ENCODE measurements around the gene LRATD1. TPM values are rescaled to one million over a fixed set of nuclear protein-coding genes. Genes with fewer than 3 reads are reported as not detected.

Gene LRATD1
- total RNA-seq, 2 experiments from 2014 or later, result not detected

GRCh38 chr2:14673351-14673875 is 40.9 kb downstream of the LRATD1 start:
- ChIA-PET POLR2A (no interaction called here), CTCF (no interaction called here)
- H3K27ac Mint-ChIP-seq, result no peak overlapping the region

GRCh38 chr2:14675489-14675888 is 43.0 kb downstream of the LRATD1 start:
- TF ChIP-seq CTCF (IDR thresholded peaks at IDR 0.05), result no peak
- Mint-ChIP-seq H3K9me3 (peaks cover 1% of the 10 kb centered on the region), H3K36me3 (ENCODE audit: low read depth) (no peaks in the 10 kb centered on the region), H3K4me3 (no peak overlapping the region), H3K4me1 (ENCODE audit: low read depth) (no peaks in the 10 kb centered on the region), H3K27me3 (no peaks in the 10 kb centered on the region), H3K27ac (no peak overlapping the region)
- ATAC-seq (no peak), DNase-seq (no peak)
- POLR2A ChIA-PET, result no interaction called here
- CTCF ChIA-PET, result no interaction called here
- intact Hi-C loops (cut with micrococcal nuclease), result no loop called here

More at GRCh38 chr2:14673351-14673875, 40.9 kb downstream of the LRATD1 start:
- Mint-ChIP-seq H3K4me3 (no peak overlapping the region), H3K36me3 (ENCODE audit: low read depth) (no peaks in the 10 kb centered on the region), H3K9me3 (peaks cover 1% of the 10 kb centered on the region), H3K4me1 (ENCODE audit: low read depth) (no peaks in the 10 kb centered on the region), H3K27me3 (no peaks in the 10 kb centered on the region)
- DNase-seq (no peak), ATAC-seq (no peak)
- intact Hi-C loops (cut with micrococcal nuclease), result no loop called here
- TF ChIP-seq CTCF (IDR thresholded peaks at IDR 0.05), result no peak

GRCh38 chr2:14676371-14676770 is 43.9 kb downstream of the LRATD1 start:
- Mint-ChIP-seq H3K4me3 (no peak overlapping the region), H3K36me3 (ENCODE audit: low read depth) (no peaks in the 10 kb centered on the region), H3K27me3 (no peaks in the 10 kb centered on the region), H3K9me3 (peaks cover 1% of the 10 kb centered on the region), H3K27ac (no peak overlapping the region), H3K4me1 (ENCODE audit: low read depth) (no peaks in the 10 kb centered on the region)
- no peak for DNase-seq
- no peak for TF ChIP-seq CTCF (IDR thresholded peaks at IDR 0.05)
- ChIA-PET POLR2A (no interaction called here), CTCF (no interaction called here)
- intact Hi-C loops (cut with micrococcal nuclease), result no loop called here
- no peak for ATAC-seq

- DNase-seq, result no peak
- ChIA-PET POLR2A (no interaction called here), CTCF (interaction anchor here (1.0 kb wide), 1 partner anchor 42 kb away, joined by 3 read pairs; no protein-coding TSS in a partner anchor)
- H3K36me3 Mint-ChIP-seq (ENCODE audit: low read depth), result no peaks in the 10 kb centered on the region
- H3K27me3 Mint-ChIP-seq, result no peaks in the 10 kb centered on the region
- no peak overlapping the region for H3K27ac Mint-ChIP-seq
- no peak for ATAC-seq
- H3K9me3 Mint-ChIP-seq, result peaks cover 1% of the 10 kb centered on the region
- H3K4me3 Mint-ChIP-seq, result no peak overlapping the region
- intact Hi-C loops (cut with micrococcal nuclease), result no loop called here
- no peaks in the 10 kb centered on the region for H3K4me1 Mint-ChIP-seq (ENCODE audit: low read depth)
- TF ChIP-seq CTCF (IDR thresholded peaks at IDR 0.05), result no peak
Measured at GRCh38 chr2:14677039-14677438, 44.5 kb downstream of the LRATD1 start.

GRCh38 chr2:14678761-14679160 is 46.2 kb downstream of the LRATD1 start:
- H3K4me3 Mint-ChIP-seq, result no peak overlapping the region
- ATAC-seq, result no peak

More at GRCh38 chr2:14678761-14679160, 46.2 kb downstream of the LRATD1 start:
- CTCF ChIA-PET, result no interaction called here
- Mint-ChIP-seq H3K27ac (no peak overlapping the region), H3K27me3 (no peaks in the 10 kb centered on the region), H3K36me3 (ENCODE audit: low read depth) (no peaks in the 10 kb centered on the region), H3K9me3 (peaks cover 1% of the 10 kb centered on the region), H3K4me1 (ENCODE audit: low read depth) (no peaks in the 10 kb centered on the region)
- DNase-seq, result no peak
- POLR2A ChIA-PET, result no interaction called here
- intact Hi-C loops (cut with micrococcal nuclease), result no loop called here
- no peak for TF ChIP-seq CTCF (IDR thresholded peaks at IDR 0.05)

Data from activated CD8-positive, alpha-beta T cell treated with anti-CD3 and anti-CD28 coated beads for 36 hours (primary cell).